HG02571 (cell line): Measurements from ENCODE around the gene MAPK8IP1.
"Not testable (repeated sequence)": the region's sequence is repeated elsewhere in the genome, so short reads cannot be mapped to it uniquely, and the experiment has no call there.

Source experiments
- ATAC-seq: cut with Tn5 transposase; IDR thresholded peaks from one replicate; pipeline ENCODE4 v1.9.1; 2021; ENCODE audit warnings: mild to moderate bottlenecking, moderate library complexity; ENCODE audit not compliant: unreplicated experiment

The MAPK8IP1 gene

DNA sequence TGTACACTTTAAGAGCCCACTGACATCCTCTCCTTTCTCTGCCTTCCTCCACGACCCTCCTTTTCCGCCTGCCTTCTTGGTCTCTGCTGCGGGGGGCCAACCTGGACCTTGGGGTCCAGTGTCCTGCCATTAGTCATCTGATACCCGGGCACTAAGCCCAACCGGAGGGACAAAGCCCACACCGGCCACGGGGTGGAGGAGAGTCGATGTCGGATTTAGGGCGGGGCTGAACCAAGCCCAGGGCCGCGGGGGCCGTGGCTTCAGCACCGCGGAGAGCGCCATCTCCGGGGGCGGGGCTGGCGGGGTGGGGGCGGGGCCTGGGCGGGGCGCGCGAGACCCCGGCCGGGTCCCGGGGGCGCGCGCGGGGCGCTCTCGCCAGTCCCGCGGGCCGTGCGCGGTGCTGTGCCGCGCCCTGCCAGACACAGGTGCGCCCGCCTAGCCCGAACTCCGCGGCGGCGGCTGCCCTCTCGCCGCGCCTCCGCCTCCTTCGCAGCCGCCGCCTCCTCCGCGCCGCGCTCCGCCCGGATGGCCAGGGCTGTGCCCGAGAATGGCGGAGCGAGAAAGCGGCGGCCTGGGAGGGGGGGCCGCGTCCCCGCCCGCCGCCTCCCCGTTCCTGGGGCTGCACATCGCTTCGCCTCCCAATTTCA, at the start of gene MAPK8IP1:
Gene MAPK8IP1 (plus strand): TSS at position 378 of the 647 bp plus-strand sequence. CDS start 170 bp downstream, at position 548.
- no peak for ATAC-seq

DNA sequence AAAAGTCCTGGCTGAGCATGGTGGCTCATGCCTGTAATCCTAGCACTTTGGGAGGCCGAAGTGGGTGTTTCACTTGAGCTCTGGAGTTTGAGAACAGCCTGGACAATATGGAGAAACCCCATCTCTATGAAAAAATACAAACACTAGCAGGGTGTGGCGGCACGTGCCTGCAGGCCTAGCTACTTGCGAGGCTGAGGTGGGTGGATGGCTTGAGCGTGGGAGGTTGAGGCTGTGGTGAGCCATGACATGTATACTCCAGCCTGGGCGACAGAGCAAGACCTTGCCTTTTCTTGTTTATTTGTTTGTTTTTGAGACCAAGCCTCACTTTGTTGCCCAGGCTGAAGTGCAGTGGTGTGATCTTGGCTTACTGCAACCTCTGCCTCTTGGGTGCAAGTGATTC, 46.2 kb upstream of the MAPK8IP1 start:
- ATAC-seq: no peak

DNA sequence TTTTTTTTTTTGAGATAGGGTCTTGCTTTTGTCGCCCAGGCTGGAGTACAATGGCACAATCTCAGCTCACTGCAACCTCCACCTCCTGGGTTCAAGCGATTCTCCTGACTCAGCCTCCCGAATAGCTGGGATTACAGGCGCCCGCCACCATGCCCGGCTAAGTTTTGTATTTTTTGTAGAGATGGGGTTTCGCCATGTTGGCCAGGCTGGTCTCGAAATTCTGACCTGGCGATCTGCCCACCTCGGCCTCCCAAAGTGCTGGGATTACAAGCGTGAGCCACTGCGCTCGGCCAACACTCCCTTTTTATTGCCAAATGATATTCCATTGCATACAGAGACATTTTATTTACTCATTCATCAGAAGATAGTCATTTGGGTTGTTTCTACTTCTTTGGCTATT, 45.2 kb upstream of the MAPK8IP1 start:
- not testable (repeated sequence) for ATAC-seq

DNA sequence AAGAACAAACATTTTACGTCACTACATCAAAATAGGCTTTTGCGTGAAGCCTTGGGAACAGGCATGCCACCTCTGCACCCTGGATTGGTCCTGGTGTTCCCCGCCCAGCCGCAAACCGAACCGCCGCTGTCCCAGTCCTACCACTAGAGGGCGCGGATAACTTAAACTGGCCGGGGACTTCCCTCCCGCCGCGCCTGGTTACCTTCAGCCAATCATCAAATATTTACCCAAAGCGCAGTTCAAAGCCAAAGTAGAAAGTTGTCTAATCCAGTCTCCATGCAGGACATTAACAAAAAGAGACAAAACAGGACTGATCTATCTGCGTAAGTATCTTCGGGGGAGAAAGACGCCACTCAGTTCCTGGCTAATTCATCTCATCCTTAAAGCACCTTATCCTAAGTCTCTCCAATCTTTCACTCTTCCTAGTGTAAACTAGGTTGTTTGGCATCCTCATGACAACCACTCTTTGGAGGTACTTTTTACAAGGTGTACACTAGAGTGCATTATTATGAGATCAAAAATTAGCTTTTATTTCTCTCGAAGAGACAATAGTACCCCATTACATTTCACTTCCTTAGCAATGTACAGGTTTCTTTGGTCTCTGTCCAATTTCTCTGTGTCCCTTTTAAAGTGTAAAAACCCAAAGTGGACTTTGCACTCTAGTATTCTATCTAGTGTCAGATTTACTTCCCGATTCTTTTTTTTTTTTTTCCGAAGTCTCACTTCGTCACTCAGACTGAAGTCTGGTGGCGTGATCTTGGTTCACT, 42.1 kb upstream of the MAPK8IP1 start:
- no peak for ATAC-seq

DNA sequence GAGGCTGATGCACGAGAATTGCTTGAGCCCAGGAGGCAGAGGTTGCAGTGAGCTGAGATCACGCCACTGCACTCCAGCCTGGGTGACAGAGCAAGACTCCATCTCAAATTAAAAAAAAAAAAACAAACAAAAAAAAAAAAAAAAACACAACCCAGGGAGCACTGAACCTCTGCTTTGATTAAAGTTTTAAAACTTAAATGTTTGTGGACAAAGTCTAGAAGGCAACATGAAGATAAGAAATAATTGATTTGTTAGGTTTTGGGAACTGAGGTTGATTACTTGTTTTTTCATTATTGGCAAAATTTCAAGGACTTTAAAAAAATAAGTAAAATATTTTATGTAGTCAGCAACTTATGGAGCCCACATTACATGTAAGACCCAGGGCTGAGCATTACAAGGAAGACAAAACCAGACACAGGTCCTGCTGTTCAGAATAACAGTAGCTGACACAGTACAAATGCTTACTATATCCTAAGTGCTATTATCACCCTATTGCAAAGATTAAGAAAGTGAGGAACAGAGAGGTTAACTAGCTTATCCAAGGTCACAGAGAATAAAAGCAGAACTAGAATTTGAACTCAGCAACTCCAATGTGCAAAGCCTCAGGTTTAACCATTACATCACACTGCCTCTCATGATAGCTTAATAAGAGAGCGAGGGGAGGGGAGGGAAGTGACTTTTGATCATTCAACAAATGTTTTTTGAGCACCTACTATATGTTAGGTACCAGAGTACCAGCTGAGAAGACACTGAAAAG, 40.5 kb upstream of the MAPK8IP1 start:
- no peak for ATAC-seq

DNA sequence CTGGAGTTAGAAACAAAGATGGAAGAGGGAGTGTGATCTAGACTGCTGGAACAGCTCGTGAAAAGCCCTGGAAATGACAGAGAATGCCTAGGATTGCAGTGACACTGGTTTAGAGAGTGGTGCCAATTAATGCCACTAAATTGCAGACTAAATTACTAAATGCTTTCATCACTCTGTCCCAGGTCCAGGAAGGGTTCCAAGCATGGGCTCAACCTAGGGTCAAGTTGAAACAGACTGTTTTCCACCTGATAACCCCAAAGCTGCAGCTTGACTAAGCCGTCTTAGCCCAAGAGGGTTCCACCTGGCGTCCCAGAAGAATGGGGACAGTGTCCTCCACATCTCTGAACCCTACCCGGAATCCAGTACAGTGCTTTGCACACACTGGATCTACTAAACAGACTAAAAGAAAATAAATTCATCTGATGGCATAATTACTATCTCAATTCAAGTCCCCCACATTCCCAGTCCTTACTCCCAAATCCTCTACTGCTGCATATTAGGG, 39.2 kb upstream of the MAPK8IP1 start:
- no peak for ATAC-seq

DNA sequence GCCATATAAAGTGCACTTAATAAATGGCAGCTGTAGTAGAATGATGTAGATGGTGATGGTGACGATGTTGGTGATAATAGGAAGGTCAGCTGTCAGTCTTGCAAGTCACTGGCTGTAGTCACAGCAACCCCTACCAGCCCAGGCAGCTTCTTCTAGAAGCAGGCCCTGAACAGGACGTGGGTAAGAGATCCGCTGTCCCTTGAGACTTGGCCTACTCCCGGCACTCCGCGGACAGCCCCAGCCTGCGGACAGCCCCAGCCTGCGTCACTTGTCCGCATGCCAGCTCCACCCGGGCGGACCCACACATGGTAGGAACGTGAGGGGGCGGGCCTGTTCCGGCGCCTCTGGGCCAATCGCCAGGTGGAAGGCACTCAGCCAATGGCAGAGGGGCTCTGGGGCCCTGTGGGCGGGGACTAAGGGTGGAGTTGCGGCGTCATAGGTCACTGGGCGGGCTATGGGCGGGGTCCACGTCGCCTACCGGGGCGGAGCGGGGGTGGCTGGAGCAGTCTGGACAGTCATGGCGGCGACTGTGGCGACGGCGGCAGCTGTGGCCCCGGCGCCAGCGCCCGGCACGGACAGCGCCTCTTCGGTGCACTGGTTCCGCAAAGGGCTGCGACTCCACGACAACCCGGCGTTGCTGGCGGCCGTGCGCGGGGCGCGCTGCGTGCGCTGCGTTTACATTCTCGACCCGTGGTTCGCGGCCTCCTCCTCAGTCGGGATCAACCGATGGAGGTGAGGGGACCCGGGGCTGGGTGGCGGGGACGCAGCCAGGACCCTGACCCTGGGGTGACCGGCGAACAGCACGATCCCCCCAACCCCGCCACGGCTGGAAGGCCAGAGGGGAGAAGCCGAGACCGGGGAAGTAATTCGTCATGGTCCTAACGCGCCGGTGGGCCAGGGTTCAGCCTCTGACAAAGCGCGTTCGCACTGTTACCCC, 38.2 kb upstream of the MAPK8IP1 start, which contains the start of gene CRY2:
Gene CRY2 (plus strand): TSS at position 502 of the 937 bp plus-strand sequence. CDS start 16 bp downstream, at position 518.
- ATAC-seq: peak; percentile 92

DNA sequence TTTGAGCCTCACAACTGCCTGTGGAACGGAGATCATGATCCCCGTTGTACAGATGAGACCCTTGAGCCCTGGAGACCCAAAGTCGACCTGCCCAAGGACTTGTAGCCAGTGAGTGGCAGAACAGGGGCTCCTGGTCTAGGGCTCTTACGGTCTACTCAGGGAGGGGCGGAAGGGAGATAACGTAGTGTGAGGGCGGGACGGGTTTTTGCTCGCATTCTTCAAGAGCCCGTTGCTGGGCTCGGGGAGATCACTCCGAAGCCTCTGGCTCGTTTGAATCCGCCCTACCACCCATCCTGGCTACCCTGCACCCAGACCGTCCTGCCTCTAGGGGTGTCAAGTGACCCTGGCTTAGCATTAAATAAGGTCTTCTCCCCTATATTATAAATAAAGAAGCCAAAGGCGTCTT, 37.5 kb upstream of the MAPK8IP1 start:
- ATAC-seq: peak; percentile 16

DNA sequence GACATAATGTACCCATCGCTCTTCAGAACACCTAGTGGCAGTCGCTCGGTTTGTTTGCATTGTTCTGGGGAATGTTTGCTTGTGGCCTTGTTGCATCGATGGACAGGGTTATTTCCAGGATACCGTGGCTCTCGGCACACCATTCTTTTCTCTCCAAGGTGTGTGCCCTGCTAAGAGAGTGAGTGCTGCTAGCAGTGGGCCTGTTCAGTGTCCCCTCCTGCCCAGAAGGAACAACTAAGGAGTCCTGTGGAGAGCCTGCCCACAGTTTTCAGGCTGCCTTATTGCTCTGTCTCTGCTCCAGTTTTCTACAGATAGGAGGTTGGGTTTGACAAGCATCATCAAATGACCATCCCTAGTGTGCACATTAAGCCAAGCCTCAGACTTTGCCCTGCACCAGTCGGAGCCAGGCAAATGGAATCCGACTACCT, 36.8 kb upstream of the MAPK8IP1 start:
- no peak for ATAC-seq

DNA sequence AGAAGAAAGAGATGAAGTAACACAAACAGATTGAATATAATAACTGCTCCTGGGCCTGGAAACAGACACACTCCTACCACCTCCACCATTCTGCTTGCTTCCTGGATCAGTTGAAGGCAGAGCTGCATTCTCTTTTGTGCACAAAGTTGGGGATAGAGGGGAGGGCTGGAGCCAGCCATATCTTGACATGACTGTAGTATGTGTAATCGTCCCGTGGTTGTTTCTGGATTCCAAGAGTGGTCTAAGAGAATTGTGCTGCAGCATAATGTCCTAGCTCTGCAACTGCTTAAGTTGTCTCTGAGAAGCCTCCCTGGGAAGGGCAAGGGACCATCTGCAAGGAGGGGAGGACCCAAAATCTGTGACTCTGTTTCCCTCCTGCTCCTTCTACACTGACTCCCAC, 35.0 kb upstream of the MAPK8IP1 start:
- ATAC-seq: no peak

DNA sequence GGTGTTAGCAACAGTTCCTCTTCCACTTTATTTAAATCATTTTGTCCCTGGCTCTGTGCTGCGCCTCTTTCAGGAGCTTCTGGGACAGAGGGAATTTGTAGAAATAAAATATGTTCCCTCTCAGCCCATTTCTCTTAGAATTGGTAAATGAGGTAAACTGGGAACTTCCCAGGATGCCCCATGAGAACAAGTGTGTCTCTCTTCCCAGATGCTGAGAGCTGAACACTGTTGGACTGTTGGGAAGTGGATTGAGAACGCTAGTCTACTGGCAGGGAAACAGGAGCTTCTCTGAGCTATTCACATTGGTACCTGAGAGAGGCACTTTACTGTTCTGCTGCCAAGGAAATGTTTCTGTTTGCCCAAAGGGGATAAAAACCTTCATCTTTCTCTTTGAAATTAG, 34.2 kb upstream of the MAPK8IP1 start:
- ATAC-seq: no peak

DNA sequence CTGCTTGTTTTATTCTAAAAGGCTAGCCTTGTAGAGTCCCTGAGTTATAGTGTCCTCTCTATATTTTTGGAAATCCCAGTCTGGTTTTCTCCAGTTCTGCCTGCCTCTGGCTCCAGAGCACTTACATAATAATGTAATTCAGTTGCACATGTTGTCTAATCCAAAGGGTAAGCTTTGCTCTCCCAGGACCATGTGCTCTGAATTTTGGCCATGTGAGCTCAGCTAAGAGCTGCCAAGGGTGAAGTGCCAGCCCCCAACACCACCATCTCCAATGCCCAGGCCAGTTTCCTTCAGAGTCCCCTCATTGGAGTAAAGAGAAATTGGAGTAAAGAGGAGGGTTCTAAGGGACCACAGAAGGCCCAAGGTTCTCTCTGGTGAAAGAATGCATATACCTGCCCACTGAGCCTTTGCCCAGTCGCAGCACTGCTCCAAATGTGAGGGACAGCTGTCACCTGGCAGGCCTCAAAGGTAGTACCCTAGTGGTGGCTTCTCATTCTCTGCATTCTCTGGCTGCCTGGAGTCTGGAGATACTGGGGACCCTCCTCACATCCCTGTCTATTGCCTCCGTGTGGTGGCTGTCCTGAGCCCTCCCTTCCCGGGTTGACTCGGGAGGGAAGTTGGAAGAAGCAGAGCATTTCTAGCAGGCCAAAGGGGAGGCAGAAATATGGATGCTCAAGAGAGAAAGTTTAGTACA, 33.3 kb upstream of the MAPK8IP1 start:
- no peak for ATAC-seq

DNA sequence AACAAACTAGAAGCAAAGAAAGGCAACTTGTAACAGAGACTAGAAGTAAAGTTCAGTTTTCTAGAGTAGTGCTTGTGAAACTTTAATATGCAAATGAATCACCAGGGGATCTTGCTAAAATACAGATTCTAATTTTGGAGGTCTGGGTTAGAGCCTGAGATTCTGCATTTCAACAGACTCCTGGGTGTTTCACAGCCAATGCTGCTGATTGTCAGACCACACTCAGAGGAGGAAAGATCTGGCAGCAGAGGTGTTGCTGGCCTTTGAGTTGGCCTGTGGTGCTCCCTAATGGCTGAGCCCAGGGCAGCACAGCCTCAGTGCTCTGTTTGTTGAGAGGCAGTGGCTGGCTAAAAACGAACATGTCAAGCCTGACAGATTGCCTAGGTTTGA, 32.7 kb upstream of the MAPK8IP1 start:
- ATAC-seq: peak; percentile 54

DNA sequence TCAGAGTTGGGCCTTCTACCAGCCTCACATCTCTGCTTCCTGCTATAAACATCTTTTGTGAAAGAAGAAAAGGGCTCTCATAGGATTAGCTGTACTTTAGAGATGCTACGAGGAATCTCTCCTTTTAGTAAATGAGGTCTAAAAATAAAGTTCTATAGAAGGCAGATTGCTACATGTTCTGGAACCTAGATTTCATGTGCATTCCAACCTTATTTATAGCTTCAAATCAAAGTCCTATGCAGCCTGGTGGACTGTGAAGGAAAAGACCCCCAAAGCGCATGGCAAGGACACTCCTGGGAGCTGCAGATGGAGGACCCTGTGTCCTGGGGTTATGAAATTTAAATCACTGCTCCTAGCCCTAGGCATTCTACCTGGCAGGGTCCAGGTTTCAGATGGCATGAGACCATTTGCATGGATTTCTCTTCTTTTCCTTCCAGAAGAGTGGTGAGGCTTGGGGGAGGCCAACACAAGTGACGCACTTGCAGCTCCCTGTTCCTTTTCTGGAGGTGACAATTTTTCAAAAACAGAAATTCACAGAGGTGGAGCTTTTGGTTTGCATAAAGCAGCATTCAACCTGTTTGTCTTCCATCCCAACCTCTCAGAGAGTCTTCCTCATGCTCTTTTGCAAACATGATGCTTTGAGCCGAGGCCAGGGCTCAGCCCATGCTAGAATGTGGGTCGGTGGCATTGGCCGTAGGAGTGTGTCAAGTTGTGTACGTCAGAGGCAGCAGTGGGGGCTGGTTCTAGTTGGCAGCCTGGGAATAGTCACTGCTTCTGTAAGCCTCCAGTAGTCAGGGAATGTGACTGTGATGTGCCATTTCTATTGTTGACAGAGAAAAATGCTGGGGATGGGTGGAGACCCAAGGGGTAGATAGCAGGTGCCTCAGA, 31.9 kb upstream of the MAPK8IP1 start:
- ATAC-seq: no peak

DNA sequence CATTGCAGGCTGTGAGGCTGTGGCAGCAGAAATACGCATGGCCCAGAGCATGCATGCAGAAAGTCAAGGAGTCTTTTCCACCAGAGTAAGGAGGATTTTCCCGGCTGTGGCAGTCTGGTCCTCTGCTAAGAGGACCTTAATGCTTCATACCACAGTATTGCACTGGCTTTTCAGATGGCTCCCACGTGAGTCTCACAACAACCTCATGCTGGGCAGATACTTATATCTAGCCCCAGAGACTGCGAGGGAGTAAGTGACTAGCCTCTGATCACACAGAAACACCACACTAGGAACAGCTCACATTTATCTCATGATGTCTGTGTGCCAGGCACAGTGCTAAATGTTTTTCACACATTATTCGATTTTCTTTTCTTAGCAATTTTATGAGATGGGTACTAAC, 30.1 kb upstream of the MAPK8IP1 start:
- no peak for ATAC-seq

DNA sequence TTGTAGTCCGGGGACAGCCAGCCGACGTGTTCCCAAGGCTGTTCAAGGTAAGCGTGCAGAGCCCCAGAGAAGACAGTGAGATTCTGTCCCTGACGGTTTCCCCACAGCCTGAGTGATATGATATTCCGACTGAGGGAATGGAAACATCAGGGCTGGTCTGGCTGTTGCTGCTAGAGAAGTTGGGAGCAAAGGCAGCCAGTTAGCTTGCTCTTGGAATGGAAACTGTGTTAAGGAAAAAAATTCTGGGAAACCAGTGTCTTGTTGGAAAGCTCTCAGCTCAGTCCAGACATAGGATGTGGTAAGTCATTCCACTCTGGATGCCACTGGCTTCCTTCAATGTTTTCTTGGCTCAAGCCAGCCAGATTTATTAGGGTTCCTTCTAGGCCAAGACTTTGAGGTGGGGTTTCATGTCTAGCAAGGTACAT, 29.4 kb upstream of the MAPK8IP1 start:
- no peak for ATAC-seq

DNA sequence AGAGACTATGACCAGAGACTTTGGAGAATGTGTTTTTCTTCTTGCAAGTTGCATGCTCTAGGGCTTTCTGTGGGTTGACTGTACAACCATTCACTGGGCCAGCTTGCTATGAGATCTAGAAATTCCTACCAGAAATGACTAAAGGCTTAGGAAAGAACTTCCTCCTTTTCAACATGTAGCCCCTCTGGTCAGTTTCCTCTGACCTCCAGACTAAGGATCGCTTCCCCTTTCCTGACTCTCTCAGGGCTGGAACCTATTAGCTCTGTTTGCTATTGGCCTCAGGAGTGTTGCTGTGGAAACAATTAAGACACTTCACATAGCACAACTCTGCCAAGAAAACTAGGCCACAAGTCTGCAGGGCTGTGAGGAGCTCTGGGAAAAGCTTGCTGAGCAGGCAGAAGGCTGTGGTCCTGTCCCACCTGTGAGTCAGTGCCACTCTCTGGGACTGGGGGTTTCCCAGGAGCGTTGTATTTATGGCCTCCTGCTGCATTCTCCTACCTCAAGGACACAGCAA, 27.4 kb upstream of the MAPK8IP1 start:
- ATAC-seq: no peak

DNA sequence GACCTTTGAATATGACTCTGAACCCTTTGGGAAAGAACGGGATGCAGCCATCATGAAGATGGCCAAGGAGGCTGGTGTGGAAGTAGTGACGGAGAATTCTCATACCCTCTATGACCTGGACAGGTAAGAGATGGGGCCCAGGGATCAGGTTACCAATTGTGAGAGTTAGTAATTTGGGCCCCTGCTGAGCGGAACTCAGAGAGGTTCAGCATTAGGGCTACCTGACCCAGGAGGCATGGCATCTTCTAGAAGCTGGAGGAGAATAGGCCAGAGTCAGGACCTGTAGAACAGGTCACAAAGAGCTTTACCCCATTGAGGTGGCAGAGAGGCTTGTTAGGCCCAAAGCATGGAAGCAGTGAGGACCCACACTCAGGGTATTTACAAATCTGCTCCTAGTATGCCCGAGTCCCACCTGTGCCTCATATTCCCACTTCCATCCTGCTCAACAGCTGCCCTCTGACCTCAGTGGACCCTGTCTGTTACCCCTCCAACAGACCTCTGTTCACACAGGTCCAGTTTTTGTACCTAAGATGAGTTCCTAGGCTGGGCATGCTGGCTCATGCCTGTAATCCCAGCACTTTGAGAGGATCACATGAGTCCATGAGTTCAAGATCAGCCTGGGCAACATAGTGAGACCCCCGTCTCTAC, 26.6 kb upstream of the MAPK8IP1 start:
- no peak for ATAC-seq
